GM23248 (cell line): ENCODE data around the gene HRH1. TPM values are rescaled to one million over a fixed set of nuclear protein-coding genes. Genes with fewer than 3 reads are reported as not detected.

ENCODE experiments used
- DNase-seq: peaks from one replicate; pipeline ENCODE4 v3.0.0-alpha.2; 2015
- H2AFZ ChIP-seq: fragments of 200-600 bp; sonication (generic); 2 replicates; pipeline ENCODE4 v1.6.1; 2016; ENCODE audit warnings: antibody characterized with exemption
- H3F3A ChIP-seq: fragments of 200-600 bp; sonication (generic); 2 replicates; pipeline ENCODE4 v1.6.1; 2016; ENCODE audit warnings: mild to moderate bottlenecking, antibody characterized with exemption, mixed run types; ENCODE audit not compliant: insufficient read depth
- H3K27ac ChIP-seq: fragments of 200-600 bp; sonication (generic); 2 replicates; pipeline ENCODE4 v1.5.1; 2016; ENCODE audit warnings: mild to moderate bottlenecking
- H3K27me3 ChIP-seq: fragments of 200-600 bp; sonication (generic); replicated peaks from 2 replicates; pipeline ENCODE4 v1.6.1; 2016; ENCODE audit warnings: mild to moderate bottlenecking; ENCODE audit not compliant: insufficient read depth
- H3K36me3 ChIP-seq: fragments of 200-600 bp; sonication (generic); 2 replicates; pipeline ENCODE4 v1.6.1; 2016; ENCODE audit warnings: low read depth, mild to moderate bottlenecking
- H3K4me1 ChIP-seq: fragments of 200-600 bp; sonication (generic); 2 replicates; pipeline ENCODE4 v1.6.1; 2016; ENCODE audit warnings: mild to moderate bottlenecking; ENCODE audit not compliant: insufficient read depth
- H3K4me2 ChIP-seq: fragments of 200-600 bp; sonication (generic); one replicate; pipeline ENCODE4 v1.6.1; 2016; ENCODE audit warnings: mild to moderate bottlenecking; ENCODE audit not compliant: unreplicated experiment
- H3K4me3 ChIP-seq: fragments of 200-600 bp; sonication (generic); 2 replicates; pipeline ENCODE4 v1.5.1; 2016; ENCODE audit warnings: mild to moderate bottlenecking
- H3K79me2 ChIP-seq: fragments of 200-600 bp; sonication (generic); 2 replicates; pipeline ENCODE4 v1.6.1; 2016; ENCODE audit warnings: mild to moderate bottlenecking; ENCODE audit not compliant: insufficient read depth
- H3K9ac ChIP-seq: fragments of 200-600 bp; sonication (generic); 2 replicates; pipeline ENCODE4 v1.6.1; 2016; ENCODE audit warnings: mild to moderate bottlenecking
- H3K9me2 ChIP-seq: fragments of 200-600 bp; sonication (generic); 2 replicates; pipeline ENCODE4 v1.6.1; 2016; ENCODE audit warnings: mixed run types, mild to moderate bottlenecking, moderate library complexity; ENCODE audit not compliant: insufficient read depth
- H3K9me3 ChIP-seq: fragments of 200-600 bp; sonication (generic); one replicate; pipeline ENCODE4 v1.6.1; 2017; ENCODE audit warnings: low read depth
- H4K20me1 ChIP-seq: fragments of 200-600 bp; sonication (generic); 2 replicates; pipeline ENCODE4 v1.6.0; 2016; ENCODE audit not compliant: insufficient read depth
- EZH2 ChIP-seq: fragments of 200-600 bp; sonication (generic); IDR thresholded peaks from 2 replicates; pipeline ENCODE4 v1.6.1; 2018; ENCODE audit warnings: antibody characterized with exemption, mild to moderate bottlenecking; ENCODE audit not compliant: insufficient read depth, poor library complexity, severe bottlenecking
- EZH2phosphoT487 ChIP-seq: fragments of 200-600 bp; sonication (generic); IDR thresholded peaks from 2 replicates; pipeline ENCODE4 v1.6.1; 2018; ENCODE audit warnings: antibody characterized with exemption, moderate library complexity, mild to moderate bottlenecking, low read depth; ENCODE audit not compliant: insufficient read depth
- WGBS, 2 experiments: methylation state at CpG; one replicate each; pipeline ENCODE4 v1.1.6; 2015 to 2017; ENCODE audit warnings: low lambda C conversion rate in 2 of 2, low coverage in 1 of 2; ENCODE audit errors: missing lambda C conversion rate in 2 of 2; 5-methylcytosine and 5-hydroxymethylcytosine counted together
- in situ Hi-C: fragments of 300-500 bp; cut with MboI; formaldehyde crosslinking; loops from 2 replicates; pipeline ENCODE4 v1.15.0; 2020
- polyA plus RNA-seq: library from polyadenylated mRNA; unstranded; fragments of >200 nt; fragmentation: Nextera tagmentation; extraction: Ambion mirVana; gene quantifications from 2 replicates; pipeline ENCODE4 v1.2.1, GENCODE V29; 2016
- total RNA-seq: library from RNA; depleted of rRNA; stranded (reverse); fragments of >200 nt; shearing (Covaris generic); gene quantifications from 2 replicates; pipeline ENCODE4 v1.2.3, GENCODE V29; 2014

The HRH1 gene
- total and polyA plus RNA-seq, 2 experiments from 2014 or later = 7.1 to 9.0 TPM

GRCh38 chr3:11198070-11198469 is 43.8 kb downstream of the HRH1 start:
- no peaks in the 10 kb centered on the region for H3K9me2 ChIP-seq
- in situ Hi-C loops = no loop called here
- DNase-seq = no peak
- TF ChIP-seq EZH2 = no peak
- peaks cover 41% of the 10 kb centered on the region for H3F3A ChIP-seq
- H3K9ac ChIP-seq = no peak overlapping the region
- H3K4me2 ChIP-seq = no peak overlapping the region
- H3K79me2 ChIP-seq = peaks cover 71% of the 10 kb centered on the region
- H3K36me3 ChIP-seq = no peaks in the 10 kb centered on the region
- no peaks in the 10 kb centered on the region for H3K27me3 ChIP-seq
- H3K4me3 ChIP-seq = no peak overlapping the region
- no peaks in the 10 kb centered on the region for H3K9me3 ChIP-seq
- no peak overlapping the region for H3K27ac ChIP-seq
- 93% methylated on average over 8 of the region's 8 CpGs for WGBS, 2 experiments
- H3K4me1 ChIP-seq = peaks cover 44% of the 10 kb centered on the region
- no peaks in the 10 kb centered on the region for H4K20me1 ChIP-seq
- no peak overlapping the region for H2AFZ ChIP-seq

DNA sequence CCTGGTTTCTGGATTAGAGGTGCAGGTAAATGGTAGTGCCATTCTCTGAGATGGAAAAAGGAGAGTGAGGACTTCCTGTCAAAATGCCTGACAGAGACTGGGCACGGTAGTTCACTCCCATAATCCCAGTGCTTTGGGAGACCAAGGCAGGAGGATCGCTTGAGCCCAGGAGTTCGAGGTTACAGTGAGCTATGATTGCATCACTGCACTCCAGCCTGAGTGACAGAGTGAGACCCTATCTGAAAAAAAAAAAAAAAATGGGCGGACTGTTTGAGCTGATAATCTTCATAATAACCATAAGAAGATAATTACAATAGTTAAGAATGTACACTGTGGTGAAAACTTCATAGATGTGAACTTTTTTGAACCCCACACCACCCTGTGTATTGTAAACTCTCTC is 44.2 kb downstream of the HRH1 start:
- no peak for TF ChIP-seq EZH2
- TF ChIP-seq EZH2phosphoT487 = no peak
- Histone ChIP-seq H3K79me2 (peaks cover 73% of the 10 kb centered on the region), H2AFZ (no peak overlapping the region), H3K4me1 (peaks cover 44% of the 10 kb centered on the region), H3K9me3 (no peaks in the 10 kb centered on the region), H3K4me2 (no peak overlapping the region), H3K9me2 (0 out of 2 replicates have a peak, but pooled peaks cover 2% of the 10 kb centered on the region), H3K27me3 (no peaks in the 10 kb centered on the region), H3K4me3 (no peak overlapping the region), H3K27ac (no peak overlapping the region), H3K9ac (no peak overlapping the region), H3F3A (peaks cover 41% of the 10 kb centered on the region), H3K36me3 (no peaks in the 10 kb centered on the region), H4K20me1 (no peaks in the 10 kb centered on the region)
- no peak for DNase-seq
- in situ Hi-C loops = no loop called here
- 91 to 99% methylated on average over 4 of the region's 4 CpGs for WGBS, 2 experiments

- no peaks in the 10 kb centered on the region for H3K27me3 ChIP-seq
- 0 out of 2 replicates have a peak, but pooled peaks cover 4% of the 10 kb centered on the region for H3K9me2 ChIP-seq
- TF ChIP-seq EZH2phosphoT487 (no peak), EZH2 (no peak)
- H3K4me2 ChIP-seq = peak overlapping the region; percentile 6
- peak overlapping the region; percentile 26 for H3K27ac ChIP-seq
- H3F3A ChIP-seq = peaks cover 32% of the 10 kb centered on the region
- no peak overlapping the region for H2AFZ ChIP-seq
- H3K9ac ChIP-seq = no peak overlapping the region
- no peaks in the 10 kb centered on the region for H3K36me3 ChIP-seq
- H3K79me2 ChIP-seq = peaks cover 74% of the 10 kb centered on the region
- DNase-seq = peak; percentile 63
- WGBS, 2 experiments = 64 to 65% methylated on average over 5 of the region's 5 CpGs
- H3K4me3 ChIP-seq = no peak overlapping the region
- H3K9me3 ChIP-seq = no peaks in the 10 kb centered on the region
- in situ Hi-C loops = no loop called here
- peaks cover 41% of the 10 kb centered on the region for H3K4me1 ChIP-seq
- H4K20me1 ChIP-seq = no peaks in the 10 kb centered on the region
These were observed 45.9 kb downstream of the HRH1 start for GRCh38 chr3:11199902-11200845.

DNA sequence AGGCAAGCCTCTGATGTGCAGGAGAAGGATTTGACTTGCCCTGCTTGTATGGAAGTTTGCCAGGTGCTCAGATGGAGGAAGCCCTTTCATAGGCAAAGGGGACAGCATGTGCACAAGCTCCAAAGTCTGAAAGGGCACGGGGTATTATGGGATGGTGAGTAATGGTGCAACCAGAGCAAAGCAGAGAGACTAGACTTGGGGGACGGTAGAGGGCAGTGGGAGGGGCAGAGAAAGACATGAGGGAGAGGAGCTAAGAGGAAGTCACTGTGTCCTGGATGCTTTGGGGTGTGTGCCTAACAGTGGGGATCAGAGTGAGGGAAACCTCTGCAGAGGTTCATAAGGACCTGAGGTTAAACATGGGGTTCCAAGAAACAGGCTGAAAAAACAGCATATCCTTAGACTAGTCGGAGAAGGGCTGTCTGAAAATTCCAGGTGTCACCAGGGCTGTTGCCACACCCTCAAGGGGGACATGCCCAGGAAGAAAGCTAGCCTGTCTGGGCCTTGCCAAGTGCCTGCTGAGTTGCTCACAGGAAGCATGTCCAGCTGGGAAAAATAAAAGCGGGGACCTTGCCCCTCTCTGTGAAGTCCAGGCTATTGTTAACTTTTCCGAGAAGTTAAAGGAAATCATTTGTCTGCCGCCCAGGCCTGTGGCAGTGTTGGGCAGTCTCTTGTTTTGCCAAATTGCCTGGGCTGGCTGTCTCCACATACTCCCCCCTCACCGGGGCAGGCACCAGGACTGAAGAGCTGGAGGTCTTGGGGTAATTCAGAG is 47.1 kb downstream of the HRH1 start:
- WGBS, 2 experiments = 73 to 75% methylated on average over 7 of the region's 7 CpGs
- Histone ChIP-seq H4K20me1 (no peaks in the 10 kb centered on the region), H3K4me3 (no peak overlapping the region), H3K36me3 (no peaks in the 10 kb centered on the region), H3F3A (peaks cover 22% of the 10 kb centered on the region), H3K9me3 (no peaks in the 10 kb centered on the region), H3K9me2 (0 out of 2 replicates have a peak, but pooled peaks cover 4% of the 10 kb centered on the region), H3K4me1 (peaks cover 28% of the 10 kb centered on the region), H3K9ac (no peak overlapping the region), H3K27ac (0 out of 2 replicates have a peak overlapping the region, but pooled peaks have one; percentile 26), H2AFZ (no peak overlapping the region), H3K79me2 (peaks cover 85% of the 10 kb centered on the region), H3K27me3 (no peaks in the 10 kb centered on the region), H3K4me2 (peak overlapping the region; percentile 35)
- TF ChIP-seq EZH2phosphoT487 (no peak), EZH2 (no peak)
- DNase-seq = peak; percentile 45
- in situ Hi-C loops = no loop called here
